Tibial artery (tissue), 4 donors: ENCODE results near the gene TRIOBP.

ENCODE experiments used
- DNase-seq, 2 donors: peaks; one replicate each; pipeline ENCODE4 v3.0.0-alpha.2; 2019
- H3K27ac ChIP-seq, 2 donors: fragments of 200-600 bp; sonication (generic) in 1 of 2; 1 replicate in 1 of 2; 2 replicates in 1 of 2; pipeline ENCODE4 v1.5.1; 2018 to 2019; ENCODE audit warnings: mild to moderate bottlenecking in 1 of 2
- H3K27me3 ChIP-seq, 2 donors: fragments of 200-600 bp; sonication (generic) in 1 of 2; one replicate each; pipeline versions ENCODE4 v1.5.1 to v1.6.0; 2016 to 2019
- H3K36me3 ChIP-seq, 3 donors: fragments of 200-600 bp; sonication (generic) in 2 of 3; one replicate each; pipeline ENCODE4 v1.5.1; 2016 to 2019; ENCODE audit warnings: mild to moderate bottlenecking in 2 of 3
- H3K4me1 ChIP-seq, 4 donors: fragments of 200-600 bp; sonication (generic) in 2 of 4; 1 replicate in 3 of 4; 2 replicates in 1 of 4; pipeline ENCODE4 v1.5.1; 2016 to 2019
- H3K4me3 ChIP-seq, 2 donors: fragments of 200-600 bp; sonication (generic) in 1 of 2; 1 replicate in 1 of 2; 2 replicates in 1 of 2; pipeline ENCODE4 v1.5.1; 2018 to 2019; ENCODE audit warnings: mild to moderate bottlenecking in 2 of 2
- H3K9me3 ChIP-seq, 3 donors: fragments of 200-600 bp; sonication (generic) in 1 of 3; one replicate each; pipeline ENCODE4 v1.5.1; 2016 to 2019
- intact Hi-C: fragments of 100-400 bp; cut with DNase I; formaldehyde crosslinking; loops from one replicate; pipeline ENCODE4 v1.15.0; 2023; ENCODE audit warnings: low total_unique reads
- TF ChIP-seq, protein P1 (sequence below), 2 experiments: fragments of 200-600 bp in 1 of 2; fragments of 450-650 bp in 1 of 2; IDR thresholded peaks; one replicate each; pipeline ENCODE4 v1.5.1; 2017 to 2019; ENCODE audit warnings: antibody characterized with exemption in 2 of 2, mild to moderate bottlenecking in 1 of 2, moderate library complexity in 1 of 2

Gene TRIOBP

DNA sequence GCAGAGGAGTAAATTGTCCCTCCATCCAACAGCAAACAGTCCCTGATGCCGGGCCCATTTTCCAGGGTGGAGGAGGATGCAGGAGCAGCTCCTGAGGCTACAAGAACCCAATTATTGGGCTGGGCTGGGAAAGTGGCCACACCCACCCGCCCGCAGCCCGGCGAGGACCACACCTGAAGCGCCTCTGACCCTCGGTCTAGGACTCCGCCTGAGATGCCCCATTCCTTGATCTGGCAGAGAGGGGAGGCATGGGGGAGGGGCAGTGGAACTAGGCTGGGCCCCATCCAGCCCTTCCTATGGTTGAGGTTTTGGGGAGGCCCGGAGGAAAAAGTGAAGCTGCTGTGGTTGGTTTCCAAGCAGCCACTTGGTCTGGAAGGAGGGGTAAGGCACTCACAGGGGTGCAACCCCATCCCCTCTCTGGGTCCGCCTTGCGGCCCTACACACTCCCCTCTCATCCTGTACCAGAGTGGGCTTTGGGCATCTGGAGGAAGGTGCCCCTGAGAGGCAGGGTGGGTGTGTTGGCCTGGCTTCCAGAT, 23.9 kb upstream of the TRIOBP start:
- TF ChIP-seq, protein P1, sequence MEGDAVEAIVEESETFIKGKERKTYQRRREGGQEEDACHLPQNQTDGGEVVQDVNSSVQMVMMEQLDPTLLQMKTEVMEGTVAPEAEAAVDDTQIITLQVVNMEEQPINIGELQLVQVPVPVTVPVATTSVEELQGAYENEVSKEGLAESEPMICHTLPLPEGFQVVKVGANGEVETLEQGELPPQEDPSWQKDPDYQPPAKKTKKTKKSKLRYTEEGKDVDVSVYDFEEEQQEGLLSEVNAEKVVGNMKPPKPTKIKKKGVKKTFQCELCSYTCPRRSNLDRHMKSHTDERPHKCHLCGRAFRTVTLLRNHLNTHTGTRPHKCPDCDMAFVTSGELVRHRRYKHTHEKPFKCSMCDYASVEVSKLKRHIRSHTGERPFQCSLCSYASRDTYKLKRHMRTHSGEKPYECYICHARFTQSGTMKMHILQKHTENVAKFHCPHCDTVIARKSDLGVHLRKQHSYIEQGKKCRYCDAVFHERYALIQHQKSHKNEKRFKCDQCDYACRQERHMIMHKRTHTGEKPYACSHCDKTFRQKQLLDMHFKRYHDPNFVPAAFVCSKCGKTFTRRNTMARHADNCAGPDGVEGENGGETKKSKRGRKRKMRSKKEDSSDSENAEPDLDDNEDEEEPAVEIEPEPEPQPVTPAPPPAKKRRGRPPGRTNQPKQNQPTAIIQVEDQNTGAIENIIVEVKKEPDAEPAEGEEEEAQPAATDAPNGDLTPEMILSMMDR (IDR thresholded peaks at IDR 0.05): no peak
- Histone ChIP-seq H3K4me3 (no peak overlapping the region), H3K27ac (peak overlapping the region; percentile 81 to 94), H3K36me3 (peaks cover 0 to 3% (median 3%) of the 10 kb centered on the region in 3 donors), H3K27me3 (no peaks in the 10 kb centered on the region), H3K9me3 (no peaks in the 10 kb centered on the region), H3K4me1 (peaks cover 0 to 54% (median 23%) of the 10 kb centered on the region in 4 donors)
- intact Hi-C loops: no loop called here
- no peak for DNase-seq

DNA sequence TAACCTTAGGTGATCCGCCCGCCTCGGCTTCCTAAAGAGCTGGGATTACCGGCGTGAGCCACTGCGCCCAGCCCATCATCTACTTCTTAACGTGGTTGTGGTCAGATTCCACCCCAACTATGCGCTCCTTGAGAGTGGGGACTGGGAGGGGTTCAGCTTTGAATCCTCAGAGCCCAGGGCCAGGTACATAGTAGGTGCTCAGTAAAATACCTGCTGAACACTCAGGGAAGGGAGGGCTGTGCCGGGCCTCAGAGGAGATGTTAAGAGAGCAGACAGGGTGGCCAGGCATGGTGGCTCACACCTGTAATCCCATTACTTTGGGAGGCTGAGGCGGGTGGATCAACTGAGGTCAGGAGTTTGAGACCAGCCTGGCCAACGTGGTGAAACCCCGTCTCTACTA, 22.6 kb upstream of the TRIOBP start:
- Histone ChIP-seq H3K9me3 (no peaks in the 10 kb centered on the region), H3K4me3 (peak overlapping the region in 1 of 2 donors; percentile 84), H3K27me3 (no peaks in the 10 kb centered on the region), H3K27ac (peak overlapping the region; percentile 81 to 94), H3K4me1 (peaks cover 0 to 60% (median 28%) of the 10 kb centered on the region in 4 donors), H3K36me3 (peaks cover 0 to 11% (median 10%) of the 10 kb centered on the region in 3 donors)
- intact Hi-C loops: no loop called here
- TF ChIP-seq, protein P1 (IDR thresholded peaks at IDR 0.05): no peak
- no peak for DNase-seq

DNA sequence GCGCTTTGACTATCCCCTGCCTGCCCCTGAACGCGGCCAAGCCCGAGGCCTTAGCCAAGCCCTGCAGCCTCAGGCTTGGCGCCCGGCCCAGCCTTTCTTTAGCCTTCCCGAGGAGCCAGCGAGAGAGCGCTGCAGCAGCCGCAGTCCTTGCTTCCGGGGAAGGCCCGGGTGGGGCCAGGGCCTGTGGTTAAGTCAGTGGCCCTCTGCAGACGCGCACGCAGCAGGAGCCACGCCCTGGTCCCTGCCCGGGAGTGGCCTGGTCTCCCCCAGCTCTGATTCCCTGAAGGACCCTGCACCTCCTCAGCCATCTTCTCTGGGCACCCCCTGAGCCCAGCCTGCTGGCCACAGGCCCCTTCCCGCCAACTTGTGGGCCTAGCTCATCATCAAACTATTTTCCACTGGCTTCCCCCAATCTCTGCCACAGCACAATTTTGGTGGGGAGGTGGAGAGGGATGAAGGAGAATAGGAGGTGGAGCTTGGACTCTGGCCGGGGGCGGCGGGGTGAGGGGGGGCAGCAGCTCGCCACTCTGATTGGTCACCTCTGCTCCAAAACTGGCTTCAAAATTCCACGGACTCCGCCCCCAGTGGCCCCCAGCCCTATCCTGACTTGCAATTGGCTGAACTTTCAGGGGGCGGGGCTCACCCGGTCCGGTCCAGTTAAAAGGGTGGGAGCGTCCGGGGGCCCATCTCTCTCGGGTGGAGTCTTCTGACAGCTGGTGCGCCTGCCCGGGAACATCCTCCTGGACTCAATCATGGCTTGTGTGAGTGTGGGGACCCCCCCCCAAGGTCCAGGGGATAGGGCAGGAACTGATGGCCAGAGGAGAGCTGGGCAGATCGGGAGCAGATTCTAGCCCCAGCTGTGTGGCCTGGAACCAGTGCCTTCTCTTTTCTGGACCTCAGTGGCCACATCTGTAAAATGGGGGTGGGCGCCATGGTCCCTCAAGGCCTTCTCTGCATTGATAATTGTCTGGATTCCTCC, 21.6 kb upstream of the TRIOBP start, which contains the start of gene LGALS1:
Gene LGALS1 (plus strand): TSS at position 686 of the 979 bp plus-strand sequence. CDS start 67 bp downstream, at position 753.
- H3K27ac ChIP-seq: peak within 1 kb of the TSS; percentile 81 to 94
- peaks cover 0 to 60% (median 28%) of the 10 kb centered on the region in 4 donors for H3K4me1 ChIP-seq

DNA sequence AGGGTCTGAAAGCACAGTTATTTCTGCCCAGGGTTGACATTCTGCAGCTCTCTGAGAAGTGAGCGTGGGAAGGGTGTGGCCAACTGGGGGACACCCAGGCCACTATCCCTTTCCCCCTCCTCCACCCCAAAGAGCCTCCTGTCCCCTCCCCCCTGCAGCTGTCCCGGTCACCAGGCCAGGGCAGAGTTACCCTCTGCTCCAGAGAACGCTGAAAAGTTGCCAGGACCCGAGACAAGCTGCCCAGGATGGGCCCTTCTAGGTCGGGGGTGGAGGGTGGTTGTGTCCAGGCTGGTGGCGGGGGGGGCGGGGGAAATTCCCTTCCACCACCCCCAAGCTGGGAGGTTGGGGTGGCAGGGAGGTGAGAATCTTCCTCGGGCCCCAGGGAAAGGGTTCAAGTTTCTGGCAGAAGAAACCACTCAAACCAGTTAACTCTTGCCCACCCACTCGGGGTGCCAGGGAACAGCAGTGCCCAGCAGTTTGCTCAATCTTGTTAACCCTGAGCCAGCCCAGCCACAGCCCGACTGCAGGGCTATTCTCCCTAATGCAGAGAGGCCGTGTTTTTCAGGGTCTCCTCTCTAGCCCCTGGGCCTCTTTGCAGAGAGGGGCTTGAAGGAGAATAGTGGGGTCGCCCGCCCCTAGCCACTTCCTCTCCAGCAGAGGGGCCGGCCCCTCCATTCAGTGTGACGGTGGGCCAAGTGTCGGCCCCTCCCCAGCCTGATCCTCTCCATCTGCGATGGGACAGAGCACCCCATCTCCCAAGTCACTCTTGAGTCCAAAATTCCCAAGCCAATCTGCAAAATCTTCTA, 20.7 kb upstream of the TRIOBP start:
- peak; percentile 41 to 82 for DNase-seq
- TF ChIP-seq, protein P1 (IDR thresholded peaks at IDR 0.05): no peak

More for the DNA sequence above, 21.6 kb upstream of the TRIOBP start, which contains the start of gene LGALS1:
- intact Hi-C loops: no loop called here
- Histone ChIP-seq H3K36me3 (peaks cover 0 to 21% (median 17%) of the 10 kb centered on the region in 3 donors), H3K4me3 (peak within 1 kb of the TSS; percentile 72 to 84), H3K27me3 (no peaks in the 10 kb centered on the region), H3K9me3 (no peaks in the 10 kb centered on the region)
- peak; percentile 97 to 99 for DNase-seq
- TF ChIP-seq, protein P1 (IDR thresholded peaks at IDR 0.05): no peak

More for the DNA sequence above, 20.7 kb upstream of the TRIOBP start:
- Histone ChIP-seq H3K4me1 (peaks cover 0 to 62% (median 28%) of the 10 kb centered on the region in 4 donors), H3K9me3 (no peaks in the 10 kb centered on the region), H3K27me3 (no peaks in the 10 kb centered on the region), H3K36me3 (peaks cover 0 to 23% (median 17%) of the 10 kb centered on the region in 3 donors), H3K27ac (peak overlapping the region; percentile 81 to 94), H3K4me3 (peak overlapping the region; percentile 72 to 84)
- intact Hi-C loops: no loop called here
